Stimulated activated CD8-positive, alpha-beta memory T cell treated with anti-CD3 and anti-CD28 coated beads, Interleukin-4, amount 100 ng/mL, for 4 hours (primary cell): ENCODE results near the gene CAPSL.
"Not testable (repeated sequence)": the region's sequence is repeated elsewhere in the genome, so short reads cannot be mapped to it uniquely, and the experiment has no call there.

ENCODE experiments used
- DNase-seq, 2 donors: peaks; one replicate each; pipeline ENCODE4 v3.0.0-alpha.2; 2020; ENCODE audit warnings: low read depth in 2 of 2, low spot score in 1 of 2

Gene CAPSL

GRCh38 chr5:35877655-35878054, 60.8 kb downstream of the CAPSL start:
- DNase-seq: no peak

DNA sequence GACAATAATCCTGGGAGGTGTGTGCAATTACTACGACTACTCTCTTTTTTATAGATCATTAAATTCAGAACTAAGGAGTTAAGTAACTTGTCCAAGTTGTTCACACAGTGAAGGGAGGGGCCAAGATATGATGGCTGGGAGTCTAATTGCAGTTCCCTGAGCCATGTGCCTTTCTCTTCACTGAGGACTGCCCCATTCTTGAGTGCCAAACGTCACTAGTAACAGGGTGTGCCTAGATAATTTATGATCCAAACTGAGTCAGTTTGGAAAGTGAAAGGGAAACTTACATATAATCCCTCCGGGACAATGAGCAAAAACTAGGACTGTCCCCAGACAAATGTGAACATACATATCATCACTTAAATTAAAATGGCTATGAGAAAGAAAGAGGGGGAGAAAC, 61.5 kb downstream of the CAPSL start:
- DNase-seq: no peak

GRCh38 chr5:35876454-35876853, 62.0 kb downstream of the CAPSL start:
- DNase-seq: no peak

DNA sequence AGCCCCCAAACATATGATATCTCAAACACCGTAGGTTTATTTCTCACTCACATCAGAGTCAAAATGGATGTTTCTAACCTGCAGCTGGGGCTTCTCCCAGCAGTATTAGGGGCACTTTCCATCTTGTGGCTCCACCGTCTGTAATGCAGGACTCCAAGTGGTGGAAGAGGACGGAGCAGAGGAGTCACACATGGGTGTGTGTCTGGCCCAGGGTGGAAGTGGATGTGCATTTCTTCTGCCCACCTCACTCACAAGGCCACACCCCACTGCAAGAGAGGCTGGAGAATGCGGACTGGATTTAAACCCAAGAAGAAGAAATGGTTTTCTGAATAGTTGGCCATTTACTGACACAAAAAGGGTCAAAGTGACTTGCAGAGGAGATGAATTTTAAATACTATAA, 67.8 kb downstream of the CAPSL start:
- no peak for DNase-seq

- no peak for DNase-seq
These were observed 68.6 kb downstream of the CAPSL start for GRCh38 chr5:35869685-35870277.

GRCh38 chr5:35867998-35868397, 70.4 kb downstream of the CAPSL start:
- no peak for DNase-seq

DNA sequence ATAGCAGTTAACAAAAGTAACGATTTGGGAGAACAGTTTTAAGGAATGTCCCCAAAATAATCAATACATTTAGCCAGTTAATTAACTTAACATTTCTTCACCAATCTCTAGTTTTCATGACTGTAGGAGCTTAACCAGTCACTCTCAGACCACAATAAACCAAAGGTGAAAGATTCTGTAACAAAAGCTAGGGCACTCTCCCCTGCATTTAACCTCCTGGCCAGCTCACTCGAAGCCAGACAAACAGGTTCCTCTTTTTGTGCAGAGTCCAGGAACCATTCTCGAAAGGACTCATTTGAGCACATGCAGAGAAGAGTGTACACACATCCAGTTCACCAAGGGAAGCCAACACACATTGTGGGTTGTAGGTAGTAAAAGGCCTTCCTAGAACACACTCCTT, 75.3 kb downstream of the CAPSL start:
- no peak for DNase-seq

DNA sequence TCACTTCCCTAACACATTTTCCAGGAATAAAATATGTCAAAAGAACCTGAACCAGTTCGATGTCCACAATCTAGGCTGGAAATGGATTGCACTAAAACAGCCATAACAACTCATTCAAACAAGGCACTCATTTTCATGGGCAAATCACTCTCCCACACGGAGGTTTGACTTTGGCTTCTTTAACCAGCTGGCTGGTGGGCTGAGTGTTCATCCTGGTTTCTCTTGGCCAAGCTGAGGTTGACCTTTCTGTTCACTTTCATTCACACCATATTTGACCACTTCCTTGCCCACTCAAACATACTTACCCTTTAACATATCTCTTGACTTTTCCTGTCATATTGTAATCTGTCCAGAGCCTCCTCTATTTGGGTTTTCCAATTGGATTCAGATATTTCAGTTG, 76.3 kb downstream of the CAPSL start:
- DNase-seq: no peak

DNA sequence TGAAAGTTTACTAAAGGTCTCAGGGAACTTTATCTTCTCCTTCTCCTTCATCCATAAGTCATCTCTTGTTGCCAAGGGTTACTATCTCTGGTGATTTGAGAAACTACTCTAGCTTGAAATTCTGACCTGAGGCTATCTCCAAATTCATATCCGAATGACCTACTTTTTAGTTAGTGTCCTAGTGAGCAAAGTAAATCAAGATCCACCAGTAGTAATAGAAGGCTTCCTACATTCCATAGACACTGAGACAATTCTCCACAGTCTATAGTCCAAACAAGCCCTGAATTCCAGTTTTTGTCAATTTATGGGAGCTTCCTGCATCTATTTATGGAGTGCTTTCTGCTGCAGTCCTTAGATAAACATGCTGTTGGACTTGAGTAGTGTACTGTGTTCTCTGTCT, 76.7 kb downstream of the CAPSL start:
- DNase-seq: no peak

DNA sequence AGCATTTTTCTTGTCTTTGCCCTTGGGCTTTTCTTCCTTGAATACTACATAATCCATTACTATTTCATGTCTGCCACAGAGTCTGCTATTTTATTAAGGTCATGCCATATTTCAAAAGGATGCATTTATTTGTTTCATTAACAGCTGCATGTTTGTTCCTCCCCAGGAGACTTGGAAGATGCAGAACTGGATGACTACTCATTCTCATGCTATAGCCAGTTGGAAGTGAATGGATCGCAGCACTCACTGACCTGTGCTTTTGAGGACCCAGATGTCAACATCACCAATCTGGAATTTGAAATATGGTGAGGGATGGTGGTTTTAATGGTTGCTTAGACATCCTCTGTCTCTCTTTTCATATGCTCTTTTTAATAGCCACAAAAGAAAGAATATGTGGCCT, 77.7 kb downstream of the CAPSL start:
- DNase-seq: no peak

GRCh38 chr5:35859101-35859661, 79.2 kb downstream of the CAPSL start:
- no peak for DNase-seq

DNA sequence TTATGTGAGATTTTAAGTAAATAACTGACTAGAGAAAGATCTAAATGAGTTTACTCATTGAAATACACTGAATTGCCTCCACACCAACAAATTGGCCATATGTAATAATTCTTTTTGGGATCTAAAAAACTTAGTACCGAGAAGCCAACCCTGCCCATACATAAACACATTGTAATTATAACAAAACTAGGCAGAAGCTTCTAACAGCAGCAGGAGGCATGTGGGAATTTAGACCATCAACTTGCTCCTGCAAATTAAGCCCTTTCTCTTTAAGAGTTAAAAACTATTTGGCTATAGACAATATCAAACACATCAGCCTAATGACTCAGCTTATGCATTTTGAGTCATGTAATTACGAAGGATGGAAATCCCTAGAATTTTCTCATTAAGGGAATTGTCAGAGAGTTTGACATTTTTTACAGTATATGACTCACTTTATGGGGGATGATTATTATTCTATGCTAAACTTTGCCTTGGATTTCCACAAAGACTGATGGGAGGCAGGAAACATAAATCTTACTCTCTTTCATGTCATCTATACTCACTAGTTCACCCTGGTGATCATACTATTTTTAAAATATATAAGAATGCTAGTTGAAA, 80.7 kb downstream of the CAPSL start:
- no peak for DNase-seq

GRCh38 chr5:35856765-35857351, 81.6 kb downstream of the CAPSL start, which contains the start of gene IL7R:
Gene IL7R (plus strand): TSS chr5:35856891. CDS start chr5:35856978, 87 bp downstream.
- no peak for DNase-seq

GRCh38 chr5:35856186-35856764, 82.1 kb downstream of the CAPSL start:
- DNase-seq: not testable (repeated sequence)

GRCh38 chr5:35855187-35855586, 83.2 kb downstream of the CAPSL start:
- no peak for DNase-seq
